HG03565 (cell line): ENCODE results near the gene IL3RA.

Experiments
- ATAC-seq: cut with Tn5 transposase; IDR thresholded peaks from one replicate; pipeline ENCODE4 v1.9.1; 2021; ENCODE audit warnings: mild to moderate bottlenecking, moderate library complexity; ENCODE audit not compliant: unreplicated experiment

IL3RA gene

GRCh38 chrX:1380672-1381233 lies 44.2 kb downstream of the IL3RA start:
- no peak for ATAC-seq

GRCh38 chrX:1384658-1385252 lies 48.2 kb downstream of the IL3RA start:
- ATAC-seq, result no peak

- ATAC-seq, result no peak
Observed at GRCh38 chrX:1385253-1386223, 49.0 kb downstream of the IL3RA start.

- no peak for ATAC-seq
Observed at GRCh38 chrX:1386338-1387127, 49.9 kb downstream of the IL3RA start.

- ATAC-seq, result no peak
Observed at GRCh38 chrX:1387141-1387776, 50.7 kb downstream of the IL3RA start.

- no peak for ATAC-seq
Observed at GRCh38 chrX:1388651-1389050, 52.1 kb downstream of the IL3RA start.

GRCh38 chrX:1389181-1389992 lies 52.8 kb downstream of the IL3RA start:
- ATAC-seq, result no peak

GRCh38 chrX:1389993-1390285 lies 53.4 kb downstream of the IL3RA start:
- ATAC-seq, result no peak

- ATAC-seq, result no peak
Observed at GRCh38 chrX:1390621-1391369, 54.2 kb downstream of the IL3RA start.

GRCh38 chrX:1391370-1391706 lies 54.8 kb downstream of the IL3RA start:
- ATAC-seq, result peak; percentile 32

GRCh38 chrX:1391707-1392375 lies 55.3 kb downstream of the IL3RA start, which contains the start of gene SLC25A6:
Gene SLC25A6 (minus strand): TSS chrX:1392113. CDS start chrX:1392009, 104 bp downstream.
- ATAC-seq, result peak; percentile 89

- peak; percentile 0 for ATAC-seq
Observed at GRCh38 chrX:1392376-1393068, 55.9 kb downstream of the IL3RA start.

- no peak for ATAC-seq
Observed at GRCh38 chrX:1393871-1394615, 57.5 kb downstream of the IL3RA start.

- no peak for ATAC-seq
Observed at GRCh38 chrX:1394731-1395501, 58.3 kb downstream of the IL3RA start.

- no peak for ATAC-seq
Observed at GRCh38 chrX:1395646-1396216, 59.1 kb downstream of the IL3RA start.

GRCh38 chrX:1397001-1397400 lies 60.4 kb downstream of the IL3RA start:
- ATAC-seq, result no peak
